Astrocyte (in vitro differentiated cells and primary cell): ENCODE data around the gene SMCO3. TPM values are rescaled to one million over a fixed set of nuclear protein-coding genes. Genes with fewer than 3 reads are reported as not detected.

Experiments
- DNase-seq: peaks from one replicate; pipeline ENCODE4 v3.0.0-alpha.2; 2010; ENCODE audit warnings: low read depth
- FAIRE-seq: peaks from 2 replicates; lab custom pipeline; 2011; peaks lifted over from hg19 to GRCh38; lab: Jason Lieb, UNC
- H2AFZ ChIP-seq: 2 replicates; pipeline ENCODE4 v1.6.0; 2012; ENCODE audit warnings: low read depth, low read length, inconsistent platforms
- H3K27ac ChIP-seq: 2 replicates; pipeline ENCODE4 v1.5.1; 2011; ENCODE audit warnings: low read depth, low read length, inconsistent platforms
- H3K27me3 ChIP-seq: 2 replicates; pipeline ENCODE4 v1.6.0; 2011; ENCODE audit warnings: low read length, inconsistent platforms; ENCODE audit not compliant: insufficient read depth
- H3K36me3 ChIP-seq: 2 replicates; pipeline ENCODE4 v1.5.1; 2011; ENCODE audit warnings: low read length, inconsistent platforms; ENCODE audit not compliant: insufficient read depth
- H3K4me1 ChIP-seq: 2 replicates; pipeline ENCODE4 v1.5.1; 2011; ENCODE audit warnings: low read length, inconsistent platforms; ENCODE audit not compliant: insufficient read depth
- H3K4me2 ChIP-seq: 2 replicates; pipeline ENCODE4 v1.6.0; 2012; ENCODE audit warnings: low read length, inconsistent platforms
- H3K4me3 ChIP-seq: 2 replicates; pipeline ENCODE4 v1.5.1; 2011; ENCODE audit warnings: low read depth, mild to moderate bottlenecking, low read length, inconsistent platforms; ENCODE audit not compliant: insufficient read depth
- H3K79me2 ChIP-seq: 2 replicates; pipeline ENCODE4 v1.6.0; 2012; ENCODE audit warnings: mild to moderate bottlenecking, low read length, inconsistent platforms; ENCODE audit not compliant: insufficient read depth
- H3K9ac ChIP-seq: 2 replicates; pipeline ENCODE4 v1.6.0; 2012; ENCODE audit warnings: mild to moderate bottlenecking, low read length, inconsistent platforms
- H3K9me3 ChIP-seq: 2 replicates; pipeline ENCODE4 v1.5.1; 2012; ENCODE audit warnings: low read depth, mild to moderate bottlenecking, low read length, inconsistent platforms; ENCODE audit not compliant: insufficient read depth
- H4K20me1 ChIP-seq: 2 replicates; pipeline ENCODE4 v1.6.0; 2012; ENCODE audit warnings: low read length, inconsistent platforms; ENCODE audit not compliant: insufficient read depth
- H3K27ac Mint-ChIP-seq: one replicate; pipeline ENCODE4 v1.8.0; 2021; ENCODE audit warnings: mild to moderate bottlenecking, mixed read lengths; ENCODE audit not compliant: unreplicated experiment
- H3K27me3 Mint-ChIP-seq: one replicate; pipeline ENCODE4 v1.8.0; 2021; ENCODE audit warnings: low read depth, mixed read lengths; ENCODE audit not compliant: unreplicated experiment
- H3K36me3 Mint-ChIP-seq: one replicate; pipeline ENCODE4 v1.8.0; 2021; ENCODE audit warnings: low read depth, mixed read lengths; ENCODE audit not compliant: unreplicated experiment
- H3K4me1 Mint-ChIP-seq: one replicate; pipeline ENCODE4 v1.8.0; 2021; ENCODE audit warnings: low read depth, mixed read lengths; ENCODE audit not compliant: unreplicated experiment
- H3K4me3 Mint-ChIP-seq: one replicate; pipeline ENCODE4 v1.8.0; 2021; ENCODE audit warnings: mild to moderate bottlenecking, moderate library complexity, mixed read lengths; ENCODE audit not compliant: unreplicated experiment
- H3K9me3 Mint-ChIP-seq: one replicate; pipeline ENCODE4 v1.8.0; 2021; ENCODE audit warnings: mild to moderate bottlenecking, mixed read lengths; ENCODE audit not compliant: unreplicated experiment
- CTCF ChIP-seq: IDR thresholded peaks from 2 replicates; pipeline ENCODE4 v1.5.1; 2011; ENCODE audit warnings: low read depth, mild to moderate bottlenecking, inconsistent platforms, low read length, moderate library complexity; ENCODE audit not compliant: insufficient read depth
- EZH2 ChIP-seq: IDR thresholded peaks from 2 replicates; pipeline ENCODE4 v1.6.1; 2012; ENCODE audit warnings: mild to moderate bottlenecking, low read length, inconsistent platforms; ENCODE audit not compliant: insufficient read depth
- total RNA-seq: library from RNA; stranded (reverse); gene quantifications from 2 replicates; pipeline ENCODE4 v1.2.1, GENCODE V29; 2021

Gene SMCO3
- total RNA-seq, 1 donor from 2014 or later = 0.57 TPM

DNA sequence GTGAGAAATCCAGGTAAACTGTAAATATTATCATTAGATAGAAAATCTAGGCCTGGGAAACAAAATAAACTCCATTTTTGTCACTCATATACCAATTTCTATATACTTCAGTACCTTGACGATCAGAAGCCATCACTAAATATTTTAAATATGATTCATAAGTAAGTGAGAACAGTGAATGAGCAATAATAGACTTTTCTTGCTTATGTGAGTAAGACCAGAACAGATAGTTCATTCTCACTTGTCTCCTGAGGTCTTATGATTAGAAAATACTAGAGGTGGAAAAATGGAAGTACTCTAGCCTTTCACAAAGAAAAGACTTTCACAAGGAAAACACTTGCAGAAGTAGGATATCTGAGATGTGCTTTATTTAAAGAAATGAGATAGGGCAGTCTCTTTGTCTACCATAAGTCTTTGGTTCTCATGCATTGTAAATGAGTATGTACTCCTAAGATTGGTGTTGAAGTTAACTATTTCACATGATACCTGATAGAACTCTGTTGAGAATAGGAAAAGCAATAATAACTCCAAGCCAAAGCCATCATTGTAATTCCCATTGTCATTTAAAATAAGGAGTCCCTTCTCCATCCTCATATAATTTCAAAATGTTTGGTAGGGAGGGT, 10.1 kb upstream of the SMCO3 start:
- no peaks in the 10 kb centered on the region for H4K20me1 ChIP-seq
- no peak overlapping the region for H3K9ac ChIP-seq
- no peak overlapping the region for H2AFZ ChIP-seq
- no peak for DNase-seq
- no peak overlapping the region for H3K27ac ChIP-seq
- no peak for TF ChIP-seq CTCF
- TF ChIP-seq EZH2 = no peak
- no peaks in the 10 kb centered on the region for H3K9me3 ChIP-seq
- Mint-ChIP-seq H3K27ac (no peak overlapping the region), H3K27me3 (no peaks in the 10 kb centered on the region), H3K4me3 (no peak overlapping the region), H3K4me1 (peaks cover 10% of the 10 kb centered on the region), H3K36me3 (no peaks in the 10 kb centered on the region), H3K9me3 (no peaks in the 10 kb centered on the region)
- no peaks in the 10 kb centered on the region for H3K79me2 ChIP-seq
- H3K36me3 ChIP-seq = no peaks in the 10 kb centered on the region
- no peaks in the 10 kb centered on the region for H3K4me1 ChIP-seq
- H3K27me3 ChIP-seq = no peaks in the 10 kb centered on the region
- no peak overlapping the region for H3K4me3 ChIP-seq
- no peak for FAIRE-seq
- no peak overlapping the region for H3K4me2 ChIP-seq

DNA sequence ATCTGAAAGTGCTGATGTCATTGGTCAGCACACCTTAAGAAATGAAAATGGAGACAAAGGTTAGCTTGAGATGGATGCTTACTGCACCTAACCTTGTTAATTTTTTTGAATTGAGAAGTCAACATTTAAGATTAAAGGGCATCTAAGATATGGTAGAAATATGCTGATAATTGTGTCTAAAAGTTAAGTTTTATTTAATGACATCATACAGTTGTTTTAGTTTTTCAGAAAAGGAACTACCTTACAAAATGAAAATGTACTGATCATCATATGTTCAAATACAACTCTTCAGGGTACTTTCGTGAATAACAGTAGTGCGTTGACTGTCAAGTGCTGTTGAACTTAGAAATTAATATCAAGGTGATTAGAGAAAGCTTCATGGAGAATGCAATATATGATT, 2.5 kb downstream of the SMCO3 start:
- H3K4me1 Mint-ChIP-seq = peaks cover 4% of the 10 kb centered on the region
- FAIRE-seq = no peak

More for the DNA sequence above, 2.5 kb downstream of the SMCO3 start:
- no peaks in the 10 kb centered on the region for H3K27me3 Mint-ChIP-seq
- Histone ChIP-seq H3K4me2 (no peak overlapping the region), H3K9me3 (no peaks in the 10 kb centered on the region), H3K4me1 (no peaks in the 10 kb centered on the region), H2AFZ (no peak overlapping the region), H3K4me3 (no peak overlapping the region), H3K9ac (no peak overlapping the region), H3K36me3 (no peaks in the 10 kb centered on the region), H3K27ac (no peak overlapping the region), H3K27me3 (no peaks in the 10 kb centered on the region), H3K79me2 (no peaks in the 10 kb centered on the region), H4K20me1 (no peaks in the 10 kb centered on the region)
- no peak for DNase-seq
- no peak overlapping the region for H3K27ac Mint-ChIP-seq
- H3K36me3 Mint-ChIP-seq = no peaks in the 10 kb centered on the region
- no peak overlapping the region for H3K4me3 Mint-ChIP-seq
- no peaks in the 10 kb centered on the region for H3K9me3 Mint-ChIP-seq
- TF ChIP-seq EZH2 (no peak), CTCF (no peak)
